ENCODE measurements around the gene ZNF70. TPM values are rescaled to one million over a fixed set of nuclear protein-coding genes. Genes with fewer than 3 reads are reported as not detected.

The ZNF70 gene
- total and polyA plus RNA-seq, 12 donors: 1.2 to 4.2 (median 3.6) TPM

DNA sequence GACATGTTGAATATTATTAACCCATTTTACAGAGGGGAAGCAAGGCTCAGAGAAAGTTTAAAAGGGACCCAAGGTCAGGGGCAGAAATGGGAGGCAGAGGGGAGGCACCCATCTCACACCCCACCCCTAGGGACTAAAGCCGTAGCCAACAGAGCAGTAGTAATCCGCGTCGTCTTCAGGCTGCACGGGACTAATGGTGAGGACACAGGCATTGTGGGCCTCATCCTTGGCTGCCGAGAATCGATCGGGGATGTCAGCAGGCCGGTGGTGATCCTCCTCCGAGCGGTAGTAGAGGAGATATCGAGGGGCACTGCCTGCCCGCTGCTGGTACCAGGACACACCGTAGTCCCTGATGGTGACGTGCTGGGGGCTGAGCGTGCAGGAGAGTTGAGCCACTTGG is 1.8 kb upstream of the ZNF70 start:
- WGBS, 2 donors: 93 to 95% methylated on average over 16 of the region's 16 CpGs
- intact Hi-C loops (cut with DNase I): no loop called here
- Histone ChIP-seq H3K36me3 (no peaks in the 10 kb centered on the region), H3K4me1 (peaks cover 6 to 25% (median 12%) of the 10 kb centered on the region in 9 donors), H3K27me3 (no peaks in the 10 kb centered on the region), H3K27ac (no peak overlapping the region), H3K9me3 (no peaks in the 10 kb centered on the region), H3K4me3 (no peak overlapping the region)
- TF ChIP-seq, protein P1, sequence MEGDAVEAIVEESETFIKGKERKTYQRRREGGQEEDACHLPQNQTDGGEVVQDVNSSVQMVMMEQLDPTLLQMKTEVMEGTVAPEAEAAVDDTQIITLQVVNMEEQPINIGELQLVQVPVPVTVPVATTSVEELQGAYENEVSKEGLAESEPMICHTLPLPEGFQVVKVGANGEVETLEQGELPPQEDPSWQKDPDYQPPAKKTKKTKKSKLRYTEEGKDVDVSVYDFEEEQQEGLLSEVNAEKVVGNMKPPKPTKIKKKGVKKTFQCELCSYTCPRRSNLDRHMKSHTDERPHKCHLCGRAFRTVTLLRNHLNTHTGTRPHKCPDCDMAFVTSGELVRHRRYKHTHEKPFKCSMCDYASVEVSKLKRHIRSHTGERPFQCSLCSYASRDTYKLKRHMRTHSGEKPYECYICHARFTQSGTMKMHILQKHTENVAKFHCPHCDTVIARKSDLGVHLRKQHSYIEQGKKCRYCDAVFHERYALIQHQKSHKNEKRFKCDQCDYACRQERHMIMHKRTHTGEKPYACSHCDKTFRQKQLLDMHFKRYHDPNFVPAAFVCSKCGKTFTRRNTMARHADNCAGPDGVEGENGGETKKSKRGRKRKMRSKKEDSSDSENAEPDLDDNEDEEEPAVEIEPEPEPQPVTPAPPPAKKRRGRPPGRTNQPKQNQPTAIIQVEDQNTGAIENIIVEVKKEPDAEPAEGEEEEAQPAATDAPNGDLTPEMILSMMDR (IDR thresholded peaks at IDR 0.05): no peak
- DNase-seq (no peak), ATAC-seq (no peak)

DNA sequence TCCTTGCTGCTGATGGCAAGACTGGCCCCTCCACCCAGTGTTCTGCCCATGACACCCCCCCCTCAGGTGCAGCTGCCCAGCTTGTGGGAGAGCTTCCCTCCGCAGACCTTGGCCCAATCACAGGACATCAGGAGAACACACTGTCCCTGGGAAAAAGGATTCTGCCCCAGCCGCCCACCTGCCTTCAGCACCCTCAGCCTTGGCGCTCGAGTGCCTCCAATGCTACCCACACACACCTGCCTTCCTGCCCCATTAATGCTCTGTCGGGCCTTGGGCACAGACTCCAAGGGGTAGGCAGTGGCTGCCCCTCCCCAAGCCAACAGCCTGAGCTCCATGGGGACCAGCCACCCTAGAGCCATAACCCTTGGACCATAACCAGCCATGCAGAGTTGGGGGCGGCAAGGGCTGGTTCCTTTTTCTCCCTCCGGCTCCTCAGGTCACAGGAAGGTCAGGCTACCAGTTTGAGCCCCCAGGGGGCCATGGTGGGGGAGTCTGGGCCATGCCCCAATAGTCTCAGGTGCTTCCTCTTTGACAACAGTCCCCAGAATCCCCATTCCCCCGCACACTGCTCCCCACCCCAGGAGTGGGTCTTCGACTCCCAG is 1.3 kb upstream of the ZNF70 start:
- DNase-seq: no peak
- peaks cover 6 to 25% (median 12%) of the 10 kb centered on the region in 9 donors for H3K4me1 ChIP-seq
- H3K27me3 ChIP-seq: no peaks in the 10 kb centered on the region
- 84 to 94% methylated on average over 9 of the region's 9 CpGs for WGBS, 2 donors
- H3K36me3 ChIP-seq: no peaks in the 10 kb centered on the region
- H3K27ac ChIP-seq: no peak overlapping the region
- H3K9me3 ChIP-seq: no peaks in the 10 kb centered on the region
- ATAC-seq: peak in 1 of 8 donors; percentile 9
- TF ChIP-seq, protein P1 (IDR thresholded peaks at IDR 0.05): no peak
- intact Hi-C loops (cut with DNase I): no loop called here
- peak overlapping the region in 2 of 10 donors; percentile 91 to 96 for H3K4me3 ChIP-seq

DNA sequence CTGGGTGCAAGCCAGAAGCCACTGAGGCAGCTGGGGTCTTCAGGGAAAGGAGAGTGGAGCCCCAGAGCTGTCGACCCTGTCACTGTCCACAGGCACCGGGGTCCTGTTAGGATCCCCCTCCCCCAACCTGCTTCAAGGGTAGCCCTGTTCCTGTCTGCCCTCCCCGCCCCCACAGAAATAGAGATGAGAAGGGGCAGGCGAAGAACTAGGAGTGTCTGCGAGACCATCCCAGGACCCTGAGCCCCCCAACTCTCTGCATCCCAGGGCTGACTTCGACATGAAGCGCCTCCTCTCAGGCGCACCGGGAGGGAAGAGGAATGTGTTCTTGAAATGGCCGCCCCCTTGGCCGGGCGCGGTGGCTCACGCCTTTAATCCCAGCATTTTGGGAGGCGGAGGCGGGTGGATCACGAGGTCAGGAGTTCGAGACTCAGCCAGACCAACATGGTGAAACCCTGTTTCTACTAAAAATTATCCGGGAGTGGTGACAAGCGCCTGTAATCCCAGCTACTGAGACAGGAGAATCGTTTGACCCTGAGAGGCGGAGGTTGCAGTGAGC is 607 bp upstream of the ZNF70 start:
- no peaks in the 10 kb centered on the region for H3K9me3 ChIP-seq
- H3K27ac ChIP-seq: peak overlapping the region; percentile 19 to 96 (median 90)
- ATAC-seq: peak; percentile 14 to 64 (median 41)
- no peaks in the 10 kb centered on the region for H3K27me3 ChIP-seq
- TF ChIP-seq, protein P1 (IDR thresholded peaks at IDR 0.05): no peak
- intact Hi-C loops (cut with DNase I): loop anchor here in 1 of 10 donors (2.0 kb wide), 1 partner anchor 35 kb away; no protein-coding TSS in a partner anchor
- H3K36me3 ChIP-seq: no peaks in the 10 kb centered on the region
- peak overlapping the region; percentile 30 to 96 (median 76) for H3K4me3 ChIP-seq
- peak in 1 of 2 donors; percentile 41 for DNase-seq
- WGBS, 2 donors: 23 to 32% methylated on average over 22 of the region's 22 CpGs
- peaks cover 6 to 25% (median 12%) of the 10 kb centered on the region in 9 donors for H3K4me1 ChIP-seq

DNA sequence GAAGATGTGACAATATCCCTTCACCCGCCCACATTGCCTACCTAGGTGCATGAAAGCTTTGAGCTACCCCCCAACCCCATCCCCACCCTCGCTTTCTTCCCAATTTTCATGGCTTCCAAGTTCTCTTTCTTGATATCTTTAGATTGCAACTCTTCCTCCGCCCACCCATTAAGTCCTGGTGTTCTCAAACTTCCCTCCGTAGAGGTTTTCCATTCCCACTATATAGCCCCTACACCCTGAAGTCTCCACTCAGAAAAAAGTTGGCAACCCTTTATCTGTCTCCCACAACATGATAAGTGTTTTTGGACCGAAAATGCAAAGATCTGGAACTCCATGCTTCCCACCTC is 572 bp downstream of the ZNF70 start:
- Histone ChIP-seq H3K9me3 (no peaks in the 10 kb centered on the region), H3K27me3 (no peaks in the 10 kb centered on the region), H3K4me3 (peak overlapping the region; percentile 30 to 96 (median 76)), H3K27ac (peak overlapping the region in 9 of 10 donors; percentile 70 to 96 (median 92)), H3K4me1 (peaks cover 6 to 25% (median 12%) of the 10 kb centered on the region in 9 donors), H3K36me3 (peaks cover 0 to 2% (median 0%) of the 10 kb centered on the region in 9 donors)
- no peak for DNase-seq
- TF ChIP-seq, protein P1 (IDR thresholded peaks at IDR 0.05): no peak
- WGBS, 2 donors: 31 to 34% methylated on average over 5 of the region's 5 CpGs
- intact Hi-C loops (cut with DNase I): loop anchor here in 1 of 10 donors (2.0 kb wide), 1 partner anchor 34 kb away; no protein-coding TSS in a partner anchor
- ATAC-seq: peak in 2 of 8 donors; percentile 1 to 4

All from heart right ventricle (tissue), 16 donors.